Memory B cell (primary cell): ENCODE measurements around the gene VAV3.

ENCODE experiments used
- ATAC-seq: fragments of 150-1000 bp; cut with Tn5 transposase; 2 replicates; pipeline ENCODE4 v1.10.0; 2021; ENCODE audit warnings: low read depth, mild to moderate bottlenecking, moderate library complexity
- DNase-seq, 2 donors: peaks; one replicate each; pipeline ENCODE4 v3.0.0; 2022; ENCODE audit warnings: low spot score in 2 of 2
- H3K27ac Mint-ChIP-seq: one replicate; pipeline ENCODE4 v1.8.0; 2022; ENCODE audit warnings: mild to moderate bottlenecking, moderate library complexity, mixed read lengths
- H3K27me3 Mint-ChIP-seq: one replicate; pipeline ENCODE4 v1.8.0; 2022; ENCODE audit warnings: mixed read lengths
- H3K36me3 Mint-ChIP-seq: one replicate; pipeline ENCODE4 v1.8.0; 2022; ENCODE audit warnings: mild to moderate bottlenecking, mixed read lengths
- H3K4me1 Mint-ChIP-seq: one replicate; pipeline ENCODE4 v1.8.0; 2022; ENCODE audit warnings: mixed read lengths
- H3K4me3 Mint-ChIP-seq: one replicate; pipeline ENCODE4 v1.8.0; 2022; ENCODE audit warnings: mild to moderate bottlenecking, moderate library complexity, mixed read lengths
- H3K9me3 Mint-ChIP-seq: one replicate; pipeline ENCODE4 v1.8.0; 2022; ENCODE audit warnings: mixed read lengths

Gene VAV3

GRCh38 chr1:107954719-107955415 lies 10.1 kb downstream of the VAV3 start:
- no peaks in the 10 kb centered on the region for H3K27me3 Mint-ChIP-seq
- H3K27ac Mint-ChIP-seq = no peak overlapping the region
- ATAC-seq = no peak
- no peak overlapping the region for H3K4me3 Mint-ChIP-seq
- H3K36me3 Mint-ChIP-seq = peaks cover 5% of the 10 kb centered on the region
- H3K4me1 Mint-ChIP-seq = peaks cover 33% of the 10 kb centered on the region
- no peaks in the 10 kb centered on the region for H3K9me3 Mint-ChIP-seq
- no peak for DNase-seq

GRCh38 chr1:107954126-107954525 lies 10.9 kb downstream of the VAV3 start:
- no peak overlapping the region for H3K4me3 Mint-ChIP-seq
- DNase-seq = no peak
- no peak overlapping the region for H3K27ac Mint-ChIP-seq
- no peaks in the 10 kb centered on the region for H3K27me3 Mint-ChIP-seq
- ATAC-seq = no peak
- H3K9me3 Mint-ChIP-seq = no peaks in the 10 kb centered on the region
- H3K36me3 Mint-ChIP-seq = no peaks in the 10 kb centered on the region
- peaks cover 32% of the 10 kb centered on the region for H3K4me1 Mint-ChIP-seq

- H3K27ac Mint-ChIP-seq = no peak overlapping the region
- H3K4me1 Mint-ChIP-seq = peaks cover 32% of the 10 kb centered on the region
- no peaks in the 10 kb centered on the region for H3K9me3 Mint-ChIP-seq
- H3K4me3 Mint-ChIP-seq = no peak overlapping the region
- no peaks in the 10 kb centered on the region for H3K27me3 Mint-ChIP-seq
- DNase-seq = no peak
- no peak for ATAC-seq
- no peaks in the 10 kb centered on the region for H3K36me3 Mint-ChIP-seq
Measured at GRCh38 chr1:107953556-107953955, 11.4 kb downstream of the VAV3 start.

DNA sequence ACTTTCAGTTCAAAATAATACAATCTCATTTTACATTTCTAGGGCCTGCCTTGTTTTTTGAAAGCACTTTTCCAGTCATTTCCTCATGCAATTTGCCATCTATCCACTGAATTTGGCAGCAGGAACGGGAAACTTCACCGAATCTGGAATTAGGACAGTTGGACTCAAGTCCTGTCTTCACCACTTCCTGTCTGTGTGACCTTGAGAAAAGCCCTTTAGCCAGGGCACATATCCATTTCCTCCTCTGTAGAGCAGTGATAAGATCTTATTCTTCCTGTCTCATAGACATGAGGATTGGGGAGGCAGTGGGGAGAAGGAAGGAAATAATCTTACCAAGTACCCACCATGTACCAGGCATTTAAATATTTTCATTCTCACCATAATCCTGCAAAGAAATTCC lies 12.0 kb downstream of the VAV3 start:
- no peaks in the 10 kb centered on the region for H3K27me3 Mint-ChIP-seq
- DNase-seq = no peak
- H3K4me1 Mint-ChIP-seq = peaks cover 34% of the 10 kb centered on the region
- no peaks in the 10 kb centered on the region for H3K9me3 Mint-ChIP-seq
- H3K4me3 Mint-ChIP-seq = no peak overlapping the region
- no peak overlapping the region for H3K27ac Mint-ChIP-seq
- no peak for ATAC-seq
- no peaks in the 10 kb centered on the region for H3K36me3 Mint-ChIP-seq

GRCh38 chr1:107950464-107950863 lies 14.5 kb downstream of the VAV3 start:
- H3K27me3 Mint-ChIP-seq = no peaks in the 10 kb centered on the region
- peaks cover 38% of the 10 kb centered on the region for H3K4me1 Mint-ChIP-seq
- ATAC-seq (peak; percentile 27), DNase-seq (no peak)
- H3K36me3 Mint-ChIP-seq = no peaks in the 10 kb centered on the region
- peak overlapping the region; percentile 28 for H3K27ac Mint-ChIP-seq
- H3K9me3 Mint-ChIP-seq = no peaks in the 10 kb centered on the region
- H3K4me3 Mint-ChIP-seq = no peak overlapping the region

DNA sequence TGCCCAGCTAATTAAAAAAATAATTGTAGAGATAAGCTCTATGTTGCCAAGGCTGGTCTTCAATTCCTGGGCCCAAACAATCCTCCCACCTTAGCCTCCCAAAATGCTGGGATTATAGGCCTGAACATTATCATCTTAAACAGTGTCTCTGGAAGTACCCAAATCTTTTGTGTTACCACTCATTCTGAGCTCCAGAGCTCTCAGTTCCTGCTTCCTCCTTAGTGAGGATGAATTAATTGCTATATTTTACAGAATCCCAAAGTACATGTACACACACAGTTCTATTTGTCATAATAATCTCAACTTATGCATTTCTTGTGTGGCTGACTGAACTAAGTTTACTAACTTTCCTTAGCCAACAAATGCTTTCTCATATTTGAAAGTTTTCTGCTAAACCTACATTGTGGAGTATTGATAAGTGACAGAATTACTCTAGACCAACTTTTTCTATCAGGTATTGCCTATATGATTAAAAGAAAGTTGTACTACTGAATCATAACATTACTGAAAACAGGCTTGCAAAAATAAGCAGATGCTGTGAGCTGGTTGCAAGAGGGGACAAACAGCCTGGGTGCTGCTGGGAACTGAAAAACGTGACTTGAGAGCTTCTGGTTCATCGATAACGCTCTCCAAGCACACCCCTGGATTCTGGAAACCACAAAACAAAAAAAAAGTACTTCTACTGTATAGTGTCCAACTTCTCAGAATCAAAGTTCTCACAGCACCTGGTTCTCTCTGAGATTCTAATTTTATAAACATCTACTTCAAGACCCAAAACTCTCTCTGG lies 15.3 kb downstream of the VAV3 start:
- ATAC-seq (no peak), DNase-seq (no peak)
- Mint-ChIP-seq H3K4me3 (no peak overlapping the region), H3K9me3 (no peaks in the 10 kb centered on the region), H3K4me1 (peaks cover 38% of the 10 kb centered on the region), H3K27me3 (no peaks in the 10 kb centered on the region), H3K27ac (peak overlapping the region; percentile 28), H3K36me3 (no peaks in the 10 kb centered on the region)

DNA sequence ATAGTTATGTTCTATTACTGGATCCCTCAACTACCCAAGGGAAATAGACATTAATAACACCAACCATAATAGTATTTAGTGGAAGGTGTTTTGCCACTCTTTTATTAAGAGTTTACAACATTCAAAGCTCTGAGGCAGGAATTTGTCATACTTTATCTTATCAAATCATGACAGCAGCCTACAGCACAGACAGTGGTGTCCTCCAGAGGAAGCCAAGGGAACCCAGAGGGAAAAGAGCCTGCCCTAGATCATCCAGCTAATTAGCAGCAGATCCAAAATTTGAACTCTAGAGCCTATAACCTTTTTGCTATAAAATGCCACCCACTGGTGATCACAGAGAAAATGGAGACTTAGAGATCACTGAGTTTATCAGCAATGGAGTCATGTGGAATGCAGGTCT lies 18.2 kb downstream of the VAV3 start:
- ATAC-seq (no peak), DNase-seq (no peak)
- peaks cover 2% of the 10 kb centered on the region for H3K36me3 Mint-ChIP-seq
- H3K27ac Mint-ChIP-seq = no peak overlapping the region
- H3K9me3 Mint-ChIP-seq = no peaks in the 10 kb centered on the region
- H3K4me3 Mint-ChIP-seq = no peak overlapping the region
- peaks cover 40% of the 10 kb centered on the region for H3K4me1 Mint-ChIP-seq
- H3K27me3 Mint-ChIP-seq = no peaks in the 10 kb centered on the region

GRCh38 chr1:107943694-107944093 lies 21.3 kb downstream of the VAV3 start:
- H3K9me3 Mint-ChIP-seq = no peaks in the 10 kb centered on the region

GRCh38 chr1:107942814-107943213 lies 22.2 kb downstream of the VAV3 start:
- no peak for ATAC-seq
- Mint-ChIP-seq H3K4me1 (peaks cover 41% of the 10 kb centered on the region), H3K27ac (no peak overlapping the region), H3K9me3 (no peaks in the 10 kb centered on the region), H3K27me3 (no peaks in the 10 kb centered on the region), H3K4me3 (no peak overlapping the region), H3K36me3 (peaks cover 9% of the 10 kb centered on the region)
- no peak for DNase-seq

More at GRCh38 chr1:107943694-107944093, 21.3 kb downstream of the VAV3 start:
- Mint-ChIP-seq H3K27ac (peak overlapping the region; percentile 46), H3K4me3 (no peak overlapping the region), H3K4me1 (peaks cover 38% of the 10 kb centered on the region), H3K36me3 (peaks cover 9% of the 10 kb centered on the region), H3K27me3 (no peaks in the 10 kb centered on the region)
- DNase-seq (no peak), ATAC-seq (no peak)

GRCh38 chr1:107941531-107941930 lies 23.4 kb downstream of the VAV3 start:
- Mint-ChIP-seq H3K9me3 (no peaks in the 10 kb centered on the region), H3K27ac (peak overlapping the region; percentile 49), H3K36me3 (peaks cover 9% of the 10 kb centered on the region), H3K4me3 (no peak overlapping the region), H3K4me1 (peaks cover 50% of the 10 kb centered on the region), H3K27me3 (no peaks in the 10 kb centered on the region)
- ATAC-seq = no peak
- DNase-seq = no peak

DNA sequence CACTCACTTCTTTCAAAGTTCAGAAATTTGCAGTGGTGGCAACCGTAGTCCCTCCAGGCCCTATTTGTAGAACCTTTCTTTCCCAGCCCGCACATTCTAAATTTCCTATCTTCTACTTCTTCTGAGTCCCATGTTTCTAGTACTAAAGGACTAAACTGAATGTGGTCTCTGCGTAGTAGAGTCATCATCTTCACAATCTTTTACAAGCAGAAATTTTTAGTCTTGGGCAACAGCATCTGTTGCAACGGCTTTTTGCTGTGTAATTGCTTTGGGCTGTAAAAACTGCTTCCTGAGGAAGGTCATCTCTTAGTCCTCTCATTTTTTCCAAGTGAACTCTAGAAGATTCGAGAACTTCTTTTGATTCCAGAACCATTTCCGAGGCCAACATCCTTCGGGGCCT lies 23.9 kb downstream of the VAV3 start:
- Mint-ChIP-seq H3K4me1 (peaks cover 52% of the 10 kb centered on the region), H3K4me3 (no peak overlapping the region), H3K27me3 (no peaks in the 10 kb centered on the region), H3K36me3 (peaks cover 9% of the 10 kb centered on the region), H3K27ac (no peak overlapping the region), H3K9me3 (no peaks in the 10 kb centered on the region)
- ATAC-seq (no peak), DNase-seq (no peak)

- no peak overlapping the region for H3K27ac Mint-ChIP-seq
- no peak for ATAC-seq
Measured at GRCh38 chr1:107940701-107941100, 24.3 kb downstream of the VAV3 start.

DNA sequence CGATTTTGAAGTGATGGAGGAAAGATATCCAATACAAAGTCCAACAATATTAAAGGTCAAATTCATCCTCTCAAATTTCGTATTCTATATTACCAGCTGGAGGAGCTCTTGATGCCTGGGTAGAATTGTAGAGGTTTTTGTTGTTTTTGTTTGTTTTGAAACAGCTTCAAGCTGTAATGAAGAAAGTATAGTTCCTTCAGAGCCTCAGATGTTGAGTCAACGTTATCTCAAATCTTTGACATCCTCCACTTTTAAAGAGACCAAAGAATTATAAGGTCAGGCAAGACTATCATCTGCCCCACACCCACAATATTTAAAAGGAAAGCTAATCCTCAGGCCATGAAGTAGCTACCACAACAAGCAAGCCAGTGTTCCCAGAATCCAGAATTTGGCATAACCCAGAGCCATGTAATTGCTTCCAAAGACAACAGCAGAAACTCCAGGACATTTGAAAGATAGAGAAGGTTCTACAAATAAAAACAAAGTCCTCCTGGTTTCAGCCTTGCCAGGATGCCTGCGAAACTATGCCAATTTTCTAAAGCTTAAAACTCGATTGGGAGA lies 24.9 kb downstream of the VAV3 start:
- no peak for DNase-seq
- Mint-ChIP-seq H3K27me3 (no peaks in the 10 kb centered on the region), H3K9me3 (no peaks in the 10 kb centered on the region), H3K27ac (no peak overlapping the region), H3K36me3 (peaks cover 9% of the 10 kb centered on the region), H3K4me3 (no peak overlapping the region), H3K4me1 (peaks cover 54% of the 10 kb centered on the region)
- ATAC-seq = no peak

More at GRCh38 chr1:107940701-107941100, 24.3 kb downstream of the VAV3 start:
- H3K36me3 Mint-ChIP-seq = peaks cover 9% of the 10 kb centered on the region
- no peak for DNase-seq
- no peak overlapping the region for H3K4me3 Mint-ChIP-seq
- H3K9me3 Mint-ChIP-seq = no peaks in the 10 kb centered on the region
- no peaks in the 10 kb centered on the region for H3K27me3 Mint-ChIP-seq
- peaks cover 50% of the 10 kb centered on the region for H3K4me1 Mint-ChIP-seq

DNA sequence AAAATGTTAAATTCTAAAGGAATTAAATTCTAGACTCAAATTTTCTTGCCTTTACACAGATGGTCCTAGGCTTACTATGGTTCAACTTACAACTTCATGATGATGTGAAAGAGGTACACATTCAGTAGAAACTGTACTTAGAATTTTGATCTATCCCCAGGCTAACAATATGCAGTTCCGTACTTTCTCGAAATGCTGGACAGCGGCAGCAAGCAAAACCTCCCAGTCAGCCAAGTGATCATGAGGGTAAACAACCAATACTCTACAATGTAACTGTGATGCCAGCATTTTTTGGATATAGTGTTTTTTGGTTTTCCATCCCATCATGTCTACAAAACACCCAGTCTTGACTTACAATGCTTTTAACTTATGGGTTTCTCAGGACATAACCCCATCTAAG lies 25.7 kb downstream of the VAV3 start:
- no peak for ATAC-seq
- H3K9me3 Mint-ChIP-seq = no peaks in the 10 kb centered on the region
- no peak for DNase-seq
- H3K4me3 Mint-ChIP-seq = no peak overlapping the region
- peaks cover 9% of the 10 kb centered on the region for H3K36me3 Mint-ChIP-seq
- no peaks in the 10 kb centered on the region for H3K27me3 Mint-ChIP-seq
- H3K27ac Mint-ChIP-seq = no peak overlapping the region
- peaks cover 60% of the 10 kb centered on the region for H3K4me1 Mint-ChIP-seq
